Activated CD4-positive, CD25-positive, alpha-beta regulatory T cell (primary cell): ENCODE measurements around the gene KDM4C.
"Not testable (repeated sequence)": the region's sequence is repeated elsewhere in the genome, so short reads cannot be mapped to it uniquely, and the experiment has no call there.

Experiments used
- DNase-seq, 4 experiments: peaks; one replicate each; lab custom pipeline; 2025; lab: John Stamatoyannopoulos, UW

The KDM4C gene

DNA sequence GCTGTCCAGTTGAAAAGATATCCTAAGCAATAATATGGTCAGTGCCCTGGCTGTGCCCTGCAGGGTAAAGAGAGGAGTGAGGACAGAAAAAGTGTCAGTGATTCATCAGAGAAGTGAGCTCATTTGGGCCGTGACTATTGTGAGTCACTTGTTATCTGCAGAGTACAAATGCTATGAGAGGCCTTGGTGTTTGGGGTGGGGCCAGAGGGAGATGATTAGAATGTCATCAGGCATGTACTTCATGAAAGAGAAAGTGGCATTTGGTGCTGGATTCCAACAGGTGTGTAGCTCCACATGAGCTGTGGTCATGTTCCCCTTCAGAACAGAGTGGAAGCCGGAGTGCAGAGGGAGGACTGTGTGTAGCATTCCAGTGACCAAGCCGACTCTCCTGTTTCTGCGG is 174.1 kb downstream of the KDM4C start:
- peak in 2 of 4 experiments; percentile 1 to 3 for DNase-seq

- no peak for DNase-seq
These were observed 178.3 kb downstream of the KDM4C start for GRCh38 chr9:6936103-6936502.

DNA sequence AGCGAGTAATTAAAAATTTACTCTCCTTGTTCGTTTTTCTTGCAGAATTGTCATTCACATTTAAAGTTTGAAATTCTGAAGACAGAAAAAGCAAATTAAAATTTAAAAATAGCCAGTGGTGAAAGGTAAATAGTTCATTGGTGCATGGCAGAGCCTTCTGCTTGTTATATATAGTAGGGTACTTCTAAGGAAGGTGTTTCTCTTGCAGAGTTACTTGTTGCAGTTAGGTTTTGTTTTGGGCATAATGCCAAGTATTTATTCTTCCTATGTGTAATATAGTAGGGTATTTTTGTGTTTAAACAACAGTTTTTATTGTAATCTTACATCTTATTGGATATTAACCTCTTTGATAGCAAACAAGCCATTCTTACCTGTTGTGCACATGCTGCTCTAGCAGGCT is 179.4 kb downstream of the KDM4C start:
- DNase-seq: no peak

GRCh38 chr9:6938447-6938846 is 180.7 kb downstream of the KDM4C start:
- no peak for DNase-seq

DNA sequence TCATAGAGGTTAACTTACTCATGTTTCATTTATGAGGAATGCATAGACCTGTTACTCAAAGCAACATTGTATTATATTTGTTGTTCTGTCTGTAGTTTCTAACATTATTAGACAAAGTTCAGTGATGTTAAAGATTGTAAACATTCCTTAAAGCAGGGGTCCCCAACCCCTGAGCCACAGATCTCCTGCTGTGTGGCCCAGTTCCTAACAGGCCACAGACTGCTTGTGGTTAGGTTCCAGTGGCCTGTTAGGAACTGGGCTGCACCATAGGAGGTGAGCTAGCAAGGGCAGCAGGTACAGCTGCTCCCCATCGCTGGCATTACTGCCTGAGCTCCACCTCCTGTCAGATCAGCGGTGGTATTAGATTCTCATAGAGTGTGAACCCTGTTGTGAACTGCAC is 181.1 kb downstream of the KDM4C start:
- no peak for DNase-seq

DNA sequence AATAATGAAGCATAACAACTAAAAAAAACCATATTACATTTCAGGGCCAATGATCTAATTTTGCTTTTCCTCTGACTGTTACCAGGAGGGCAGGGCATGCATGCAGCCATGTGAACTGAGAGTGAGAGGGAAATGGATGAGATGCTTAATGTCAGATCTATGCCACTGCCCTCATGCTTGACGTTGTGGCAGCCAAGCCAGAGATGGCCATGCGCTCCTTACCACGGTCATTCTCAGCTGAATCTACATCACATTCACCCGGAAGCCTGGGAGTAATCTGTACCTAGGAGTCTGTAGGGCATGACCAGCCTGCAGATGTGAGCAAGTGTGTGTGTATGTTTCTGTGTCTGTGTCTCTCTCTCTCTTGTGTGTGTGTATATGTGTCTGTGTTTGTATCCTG is 183.7 kb downstream of the KDM4C start:
- no peak for DNase-seq

GRCh38 chr9:6942406-6942805 is 184.6 kb downstream of the KDM4C start:
- no peak for DNase-seq

GRCh38 chr9:6943293-6943692 is 185.5 kb downstream of the KDM4C start:
- DNase-seq: no peak

DNA sequence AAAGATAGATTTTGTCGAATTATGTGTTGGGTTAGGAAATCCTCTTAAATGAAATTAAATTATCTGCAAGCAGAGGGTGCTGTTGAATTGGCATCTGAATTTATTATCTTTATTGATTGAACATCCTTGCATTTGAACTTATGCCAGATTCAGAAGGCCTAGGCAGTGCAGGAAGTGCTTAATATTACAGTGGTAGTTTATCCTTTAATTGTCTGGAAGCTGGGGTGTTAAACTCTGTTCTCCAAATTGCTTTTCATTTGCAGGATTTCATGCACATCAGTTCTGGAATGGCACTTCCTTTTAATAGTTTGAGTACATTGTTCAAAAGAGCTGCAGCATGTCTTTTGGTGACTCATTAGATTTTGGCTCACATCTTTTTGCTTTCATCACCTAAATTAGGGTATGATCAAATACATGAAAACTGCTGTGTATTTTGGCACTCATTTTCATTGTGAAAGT is 186.3 kb downstream of the KDM4C start:
- no peak for DNase-seq

- DNase-seq: no peak
These were observed 187.1 kb downstream of the KDM4C start for GRCh38 chr9:6944896-6945295.

DNA sequence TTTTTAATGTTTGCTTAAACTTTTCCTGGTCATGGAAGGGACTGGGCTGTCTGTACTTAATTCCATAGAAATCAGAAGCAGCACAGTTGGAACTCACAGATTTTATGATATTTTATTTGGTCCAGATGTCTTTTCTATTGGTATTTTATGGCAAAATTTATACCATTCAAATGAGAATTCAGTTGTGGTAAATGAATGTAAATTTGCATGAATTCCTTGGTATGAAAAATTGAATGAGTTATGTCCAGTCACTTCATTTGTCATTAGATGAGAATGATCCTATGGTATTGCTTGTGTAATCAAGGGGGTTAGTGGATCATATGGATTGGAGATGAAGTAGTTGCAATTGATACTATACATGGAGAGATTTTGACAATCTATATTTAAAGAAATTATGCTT is 188.0 kb downstream of the KDM4C start:
- no peak for DNase-seq

GRCh38 chr9:6946583-6947166 is 188.9 kb downstream of the KDM4C start:
- no peak for DNase-seq

- not testable (repeated sequence) for DNase-seq
These were observed 191.1 kb downstream of the KDM4C start for GRCh38 chr9:6948921-6949320.

GRCh38 chr9:6955251-6955921 is 197.6 kb downstream of the KDM4C start:
- DNase-seq: no peak

- DNase-seq: no peak
These were observed 199.1 kb downstream of the KDM4C start for GRCh38 chr9:6956879-6957278.

DNA sequence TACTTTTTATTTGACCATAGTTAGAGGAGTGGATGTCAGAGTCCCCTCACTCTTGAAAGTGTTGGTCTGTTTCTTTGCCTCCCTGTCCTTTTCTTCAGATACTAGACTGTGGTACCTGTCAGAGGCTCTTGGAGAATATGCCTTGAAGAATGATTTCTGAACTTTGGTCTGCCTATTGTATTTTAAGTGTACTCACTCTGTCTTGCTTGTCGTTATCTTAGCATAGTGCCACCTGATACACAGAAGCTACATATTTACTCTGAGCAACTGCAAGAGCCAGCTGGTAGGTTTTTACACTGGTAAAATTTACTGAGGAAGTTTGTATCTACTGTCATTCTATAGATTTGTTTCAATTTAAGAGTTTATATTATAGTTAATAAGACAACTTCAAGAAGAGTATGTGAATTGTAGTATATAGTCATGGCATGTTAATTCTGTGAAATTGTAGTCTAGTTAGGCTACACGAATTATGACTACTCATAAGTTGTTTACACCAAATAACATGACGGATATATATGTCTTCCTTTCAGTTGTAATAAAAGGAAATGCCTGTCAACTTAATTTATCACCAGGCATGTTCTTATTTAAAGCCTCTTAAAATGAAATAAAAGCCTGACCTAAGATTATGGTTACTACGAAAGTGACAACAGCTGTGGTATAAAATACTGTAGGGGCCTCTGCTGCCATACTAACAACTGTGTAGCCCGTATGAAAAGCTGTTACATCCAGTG is 201.7 kb downstream of the KDM4C start:
- no peak for DNase-seq

- DNase-seq: no peak
These were observed 203.0 kb downstream of the KDM4C start for GRCh38 chr9:6960777-6961176.

GRCh38 chr9:6961845-6962522 is 204.2 kb downstream of the KDM4C start:
- no peak for DNase-seq

- DNase-seq: no peak
These were observed 207.8 kb downstream of the KDM4C start for GRCh38 chr9:6965566-6965965.

GRCh38 chr9:6968271-6968670 is 210.5 kb downstream of the KDM4C start:
- DNase-seq: no peak

- DNase-seq: no peak
These were observed 212.0 kb downstream of the KDM4C start for GRCh38 chr9:6969805-6970204.

DNA sequence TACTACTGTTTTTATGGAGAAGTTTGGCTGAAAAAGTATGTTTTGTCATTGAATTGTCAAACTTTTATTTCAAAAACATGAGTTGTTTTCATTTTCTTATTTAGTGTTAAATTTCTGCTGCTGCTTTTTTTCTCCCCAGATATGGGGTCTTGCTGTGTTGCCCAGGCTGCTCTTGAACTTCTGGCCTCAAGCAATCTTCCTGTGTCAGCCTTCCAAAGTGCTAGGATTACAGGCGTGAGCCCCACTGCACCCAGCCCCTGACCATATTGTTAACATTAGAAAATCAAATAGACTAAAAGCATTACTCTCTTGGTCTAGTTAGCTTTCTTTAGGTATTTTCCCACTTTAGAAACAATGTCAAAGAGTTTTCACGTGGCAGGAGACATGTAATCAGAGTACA is 215.3 kb downstream of the KDM4C start:
- no peak for DNase-seq

DNA sequence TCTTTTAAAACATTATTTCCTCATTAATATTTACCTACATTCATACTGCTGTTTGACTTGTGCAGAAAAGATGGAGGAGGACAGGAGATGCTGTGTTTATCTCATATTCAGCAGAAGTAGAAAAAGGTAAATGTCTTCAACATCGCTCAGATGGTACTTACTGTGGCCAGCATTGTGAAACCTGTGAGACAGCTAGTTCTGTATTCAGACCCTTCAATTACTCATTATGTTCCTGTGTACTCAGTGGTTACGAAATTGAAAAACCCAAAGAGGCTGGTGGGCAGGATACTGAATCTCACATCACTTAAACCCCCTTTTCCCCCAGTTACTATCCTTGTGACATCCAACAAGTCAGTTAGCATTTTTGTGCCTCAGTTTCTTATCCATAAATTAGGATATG is 216.0 kb downstream of the KDM4C start:
- no peak for DNase-seq
